Activated effector memory CD4-positive, alpha-beta T cell treated with Interleukin-2 at 50 U/mL for 16 hours (primary cell): ENCODE measurements around the gene RNLS.
A peak's percentile ranks its signal among the peaks of the same experiment; 100 is the strongest.

Source experiments
- DNase-seq: peaks from one replicate; pipeline ENCODE4 v3.0.0-alpha.2; 2020

Gene RNLS

GRCh38 chr10:88423732-88424131, 159.4 kb downstream of the RNLS start:
- no peak for DNase-seq

- DNase-seq, result no peak
Measured at GRCh38 chr10:88421590-88421989, 161.5 kb downstream of the RNLS start.

- DNase-seq, result no peak
Measured at GRCh38 chr10:88418871-88419270, 164.2 kb downstream of the RNLS start.

GRCh38 chr10:88417387-88418030, 165.6 kb downstream of the RNLS start:
- DNase-seq, result no peak

- no peak for DNase-seq
Measured at GRCh38 chr10:88416801-88417200, 166.3 kb downstream of the RNLS start.

GRCh38 chr10:88415533-88416130, 167.5 kb downstream of the RNLS start:
- no peak for DNase-seq

- no peak for DNase-seq
Measured at GRCh38 chr10:88413412-88413811, 169.7 kb downstream of the RNLS start.

- DNase-seq, result no peak
Measured at GRCh38 chr10:88411772-88412349, 171.3 kb downstream of the RNLS start.

- DNase-seq, result no peak
Measured at GRCh38 chr10:88409824-88410223, 173.3 kb downstream of the RNLS start.

GRCh38 chr10:88409236-88409635, 173.9 kb downstream of the RNLS start:
- DNase-seq, result no peak

- DNase-seq, result no peak
Measured at GRCh38 chr10:88408096-88408495, 175.0 kb downstream of the RNLS start.

GRCh38 chr10:88404133-88404532, 179.0 kb downstream of the RNLS start:
- DNase-seq, result no peak

- no peak for DNase-seq
Measured at GRCh38 chr10:88401671-88402347, 181.3 kb downstream of the RNLS start.

- DNase-seq, result no peak
Measured at GRCh38 chr10:88399240-88399639, 183.9 kb downstream of the RNLS start.

- no peak for DNase-seq
Measured at GRCh38 chr10:88395677-88396076, 187.4 kb downstream of the RNLS start.

- no peak for DNase-seq
Measured at GRCh38 chr10:88392222-88392621, 190.9 kb downstream of the RNLS start.

GRCh38 chr10:88390041-88390440, 193.1 kb downstream of the RNLS start:
- no peak for DNase-seq

- no peak for DNase-seq
Measured at GRCh38 chr10:88389456-88389855, 193.7 kb downstream of the RNLS start.

- DNase-seq, result no peak
Measured at GRCh38 chr10:88388324-88388723, 194.8 kb downstream of the RNLS start.

- DNase-seq, result no peak
Measured at GRCh38 chr10:88386821-88387773, 196.0 kb downstream of the RNLS start.

- DNase-seq, result no peak
Measured at GRCh38 chr10:88386204-88386788, 196.8 kb downstream of the RNLS start.

- DNase-seq, result peak; percentile 56
Measured at GRCh38 chr10:88385601-88386203, 197.4 kb downstream of the RNLS start.
